Osteocyte (in vitro differentiated cells): ENCODE measurements around the gene NPVF. TPM values are rescaled to one million over a fixed set of nuclear protein-coding genes. Genes with fewer than 3 reads are reported as not detected.

Source experiments
- DNase-seq: peaks from one replicate; pipeline ENCODE4 v3.0.0; 2021; ENCODE audit warnings: mixed read lengths; ENCODE audit not compliant: unreplicated experiment; ENCODE audit errors: extremely low spot score
- H3K27ac Mint-ChIP-seq: one replicate; pipeline ENCODE4 v1.8.0; 2021; ENCODE audit warnings: mild to moderate bottlenecking, mixed read lengths; ENCODE audit not compliant: unreplicated experiment
- H3K27me3 Mint-ChIP-seq: one replicate; pipeline ENCODE4 v1.8.0; 2021; ENCODE audit warnings: mixed read lengths; ENCODE audit not compliant: unreplicated experiment
- H3K36me3 Mint-ChIP-seq: one replicate; pipeline ENCODE4 v1.8.0; 2021; ENCODE audit warnings: mixed read lengths; ENCODE audit not compliant: unreplicated experiment
- H3K4me1 Mint-ChIP-seq: one replicate; pipeline ENCODE4 v1.8.0; 2021; ENCODE audit warnings: mixed read lengths; ENCODE audit not compliant: unreplicated experiment
- H3K4me3 Mint-ChIP-seq: one replicate; pipeline ENCODE4 v1.8.0; 2021; ENCODE audit warnings: mild to moderate bottlenecking, moderate library complexity, mixed read lengths; ENCODE audit not compliant: unreplicated experiment
- H3K9me3 Mint-ChIP-seq: one replicate; pipeline ENCODE4 v1.8.0; 2021; ENCODE audit warnings: mixed read lengths; ENCODE audit not compliant: unreplicated experiment
- total RNA-seq: library from RNA; stranded (reverse); gene quantifications from 2 replicates; pipeline ENCODE4 v1.2.1, GENCODE V29; 2021
- TF ChIP-seq, protein P1 (sequence below): fragments of 200-600 bp; sonication (generic); IDR thresholded peaks from 2 replicates; pipeline ENCODE4 v1.5.0; 2021; ENCODE audit warnings: antibody characterized with exemption, mild to moderate bottlenecking, moderate library complexity

NPVF gene
- total RNA-seq, 1 donor from 2014 or later: not detected

DNA sequence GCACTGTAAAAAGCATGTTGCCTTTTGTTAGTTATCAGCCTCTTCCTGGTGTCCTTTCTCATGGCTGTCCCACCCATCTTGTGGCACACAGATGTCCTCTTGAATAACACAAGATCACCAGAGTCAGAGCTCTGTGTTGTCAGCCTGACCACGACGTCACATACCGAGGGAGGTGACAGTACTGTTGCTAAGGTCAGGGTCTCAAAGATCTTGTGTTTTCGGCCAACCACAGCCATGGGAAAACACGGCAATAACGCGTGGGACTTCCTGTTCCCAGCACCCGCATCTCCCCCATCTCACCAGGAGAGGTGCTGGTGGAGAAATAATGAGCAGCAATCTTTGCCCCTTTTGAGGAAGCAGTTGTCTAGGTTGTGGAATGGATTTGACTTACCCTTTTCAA, 40.4 kb downstream of the NPVF start:
- Mint-ChIP-seq H3K36me3 (no peaks in the 10 kb centered on the region), H3K4me3 (no peak overlapping the region), H3K9me3 (no peaks in the 10 kb centered on the region), H3K4me1 (no peaks in the 10 kb centered on the region), H3K27ac (no peak overlapping the region), H3K27me3 (peaks cover 20% of the 10 kb centered on the region)
- DNase-seq: no peak
- TF ChIP-seq, protein P1, sequence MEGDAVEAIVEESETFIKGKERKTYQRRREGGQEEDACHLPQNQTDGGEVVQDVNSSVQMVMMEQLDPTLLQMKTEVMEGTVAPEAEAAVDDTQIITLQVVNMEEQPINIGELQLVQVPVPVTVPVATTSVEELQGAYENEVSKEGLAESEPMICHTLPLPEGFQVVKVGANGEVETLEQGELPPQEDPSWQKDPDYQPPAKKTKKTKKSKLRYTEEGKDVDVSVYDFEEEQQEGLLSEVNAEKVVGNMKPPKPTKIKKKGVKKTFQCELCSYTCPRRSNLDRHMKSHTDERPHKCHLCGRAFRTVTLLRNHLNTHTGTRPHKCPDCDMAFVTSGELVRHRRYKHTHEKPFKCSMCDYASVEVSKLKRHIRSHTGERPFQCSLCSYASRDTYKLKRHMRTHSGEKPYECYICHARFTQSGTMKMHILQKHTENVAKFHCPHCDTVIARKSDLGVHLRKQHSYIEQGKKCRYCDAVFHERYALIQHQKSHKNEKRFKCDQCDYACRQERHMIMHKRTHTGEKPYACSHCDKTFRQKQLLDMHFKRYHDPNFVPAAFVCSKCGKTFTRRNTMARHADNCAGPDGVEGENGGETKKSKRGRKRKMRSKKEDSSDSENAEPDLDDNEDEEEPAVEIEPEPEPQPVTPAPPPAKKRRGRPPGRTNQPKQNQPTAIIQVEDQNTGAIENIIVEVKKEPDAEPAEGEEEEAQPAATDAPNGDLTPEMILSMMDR: no peak

DNA sequence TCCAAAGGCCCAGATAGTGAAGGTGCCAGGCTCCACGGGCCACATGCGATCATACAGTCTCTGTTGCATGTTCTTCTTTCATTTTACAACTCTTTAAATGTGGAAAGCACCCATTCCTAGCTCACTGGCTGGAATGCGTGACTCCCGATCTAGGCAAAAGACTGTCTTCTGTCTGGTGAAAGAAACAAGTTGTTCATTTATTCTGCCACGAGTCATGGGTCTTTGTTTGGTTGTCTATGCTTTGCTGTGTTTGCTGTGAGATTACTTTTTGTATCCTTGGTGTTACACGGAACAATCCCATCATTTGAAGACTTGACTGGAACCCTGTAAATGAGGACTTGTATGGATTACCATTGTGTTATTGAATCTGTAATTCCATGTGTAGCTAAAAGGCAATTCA, 41.9 kb downstream of the NPVF start:
- peaks cover 12% of the 10 kb centered on the region for H3K27me3 Mint-ChIP-seq
- TF ChIP-seq, protein P1: no peak
- DNase-seq: no peak

DNA sequence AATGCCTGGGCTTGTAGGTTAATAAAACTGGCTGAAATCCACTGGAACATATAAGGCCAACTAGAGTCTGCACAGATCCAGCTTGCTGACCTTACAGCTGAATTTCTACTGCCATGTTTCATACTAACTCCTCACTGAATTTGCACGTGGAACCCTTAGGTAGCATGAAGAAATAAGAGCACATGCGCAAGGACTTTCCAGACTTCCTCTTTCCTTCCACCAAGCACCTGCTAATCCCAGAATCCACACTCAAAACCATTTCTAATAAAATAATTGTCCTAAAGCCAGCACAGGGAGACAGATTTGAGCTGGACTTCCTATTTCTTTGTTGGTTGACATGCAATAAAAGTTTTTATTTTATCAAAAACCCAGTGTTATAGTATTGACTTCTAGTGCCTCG, 46.8 kb downstream of the NPVF start:
- TF ChIP-seq, protein P1: no peak
- DNase-seq: no peak
- H3K4me3 Mint-ChIP-seq: peak overlapping the region; percentile 60
- H3K27me3 Mint-ChIP-seq: peaks cover 5% of the 10 kb centered on the region
- no peak overlapping the region for H3K27ac Mint-ChIP-seq
- no peaks in the 10 kb centered on the region for H3K36me3 Mint-ChIP-seq
- peaks cover 5% of the 10 kb centered on the region for H3K4me1 Mint-ChIP-seq
- no peaks in the 10 kb centered on the region for H3K9me3 Mint-ChIP-seq

More for the DNA sequence above, 41.9 kb downstream of the NPVF start:
- Mint-ChIP-seq H3K27ac (no peak overlapping the region), H3K4me1 (no peaks in the 10 kb centered on the region), H3K9me3 (no peaks in the 10 kb centered on the region), H3K4me3 (no peak overlapping the region), H3K36me3 (no peaks in the 10 kb centered on the region)

DNA sequence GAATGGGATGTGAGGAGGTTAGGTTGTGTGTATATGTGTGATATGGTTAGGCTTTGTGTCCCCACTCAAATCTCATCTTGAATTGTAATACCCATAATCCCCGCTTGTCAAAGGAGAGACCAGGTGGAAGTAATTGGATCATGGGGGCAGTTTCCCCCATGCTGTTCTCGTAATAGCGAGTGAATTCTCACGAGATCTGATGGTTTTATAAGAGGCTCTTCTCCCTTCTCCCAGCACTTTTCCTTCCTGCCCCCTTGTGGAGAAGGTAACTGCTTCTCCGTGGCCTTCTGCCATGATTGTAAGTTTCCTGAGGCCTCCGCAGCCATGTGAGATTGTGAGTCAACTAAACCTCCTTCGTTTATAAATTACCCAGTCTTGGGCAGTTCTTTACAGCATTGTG, 47.3 kb downstream of the NPVF start:
- peaks cover 5% of the 10 kb centered on the region for H3K4me1 Mint-ChIP-seq
- TF ChIP-seq, protein P1: no peak
- H3K27me3 Mint-ChIP-seq: peaks cover 3% of the 10 kb centered on the region
- no peak overlapping the region for H3K27ac Mint-ChIP-seq
- DNase-seq: no peak
- H3K36me3 Mint-ChIP-seq: no peaks in the 10 kb centered on the region
- no peaks in the 10 kb centered on the region for H3K9me3 Mint-ChIP-seq
- peak overlapping the region; percentile 82 for H3K4me3 Mint-ChIP-seq

DNA sequence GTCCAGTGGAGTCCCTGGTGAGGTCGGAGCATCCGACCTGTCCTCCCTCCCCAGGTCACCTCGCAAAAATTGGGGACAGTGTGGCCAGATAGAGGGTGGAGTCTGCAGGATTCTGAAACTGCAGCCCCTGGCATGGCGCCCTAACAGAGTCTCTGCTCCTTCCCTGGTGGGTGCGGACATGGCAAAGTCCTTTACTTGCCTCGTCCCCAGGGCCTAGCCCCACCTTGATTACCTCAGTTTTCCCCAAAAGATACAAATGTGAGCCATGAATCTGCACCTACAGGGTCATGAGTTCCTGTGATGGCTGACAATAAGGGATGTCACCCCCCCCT, 47.7 kb downstream of the NPVF start:
- no peaks in the 10 kb centered on the region for H3K36me3 Mint-ChIP-seq
- peaks cover 3% of the 10 kb centered on the region for H3K27me3 Mint-ChIP-seq
- H3K4me1 Mint-ChIP-seq: peaks cover 5% of the 10 kb centered on the region
- TF ChIP-seq, protein P1: no peak
- no peak for DNase-seq
- H3K4me3 Mint-ChIP-seq: peak overlapping the region; percentile 82
- H3K9me3 Mint-ChIP-seq: no peaks in the 10 kb centered on the region
- H3K27ac Mint-ChIP-seq: peak overlapping the region; percentile 47
